HEK293T (cell line): ENCODE results near the gene APOB.

ENCODE experiments used
- CTCF ChIA-PET: fragments of 350-600 bp; formaldehyde crosslinking; extraction: SDS; loops from one replicate; lab custom pipeline; 2021; ENCODE audit warnings: antibody characterized with exemption, inconsistent platforms; lab: Yijun Ruan, JAX
- POLR2A ChIA-PET: fragments of 350-600 bp; formaldehyde crosslinking; extraction: SDS; loops from one replicate; lab custom pipeline; 2020; ENCODE audit warnings: antibody characterized with exemption, inconsistent platforms; lab: Yijun Ruan, JAX
- DNase-seq: peaks from one replicate; pipeline ENCODE4 v3.0.0; 2012; ENCODE audit warnings: mixed read lengths; ENCODE audit errors: extremely low spot score
- BHLHE40 ChIP-seq: fragments of 450-650 bp; IDR thresholded peaks from 2 replicates; pipeline ENCODE4 v1.6.1; 2016; ENCODE audit warnings: mild to moderate bottlenecking, moderate library complexity, borderline replicate concordance
- CTBP1 ChIP-seq: fragments of 450-650 bp; IDR thresholded peaks from 2 replicates; pipeline ENCODE4 v1.6.1; 2016; ENCODE audit warnings: borderline replicate concordance

APOB gene

DNA sequence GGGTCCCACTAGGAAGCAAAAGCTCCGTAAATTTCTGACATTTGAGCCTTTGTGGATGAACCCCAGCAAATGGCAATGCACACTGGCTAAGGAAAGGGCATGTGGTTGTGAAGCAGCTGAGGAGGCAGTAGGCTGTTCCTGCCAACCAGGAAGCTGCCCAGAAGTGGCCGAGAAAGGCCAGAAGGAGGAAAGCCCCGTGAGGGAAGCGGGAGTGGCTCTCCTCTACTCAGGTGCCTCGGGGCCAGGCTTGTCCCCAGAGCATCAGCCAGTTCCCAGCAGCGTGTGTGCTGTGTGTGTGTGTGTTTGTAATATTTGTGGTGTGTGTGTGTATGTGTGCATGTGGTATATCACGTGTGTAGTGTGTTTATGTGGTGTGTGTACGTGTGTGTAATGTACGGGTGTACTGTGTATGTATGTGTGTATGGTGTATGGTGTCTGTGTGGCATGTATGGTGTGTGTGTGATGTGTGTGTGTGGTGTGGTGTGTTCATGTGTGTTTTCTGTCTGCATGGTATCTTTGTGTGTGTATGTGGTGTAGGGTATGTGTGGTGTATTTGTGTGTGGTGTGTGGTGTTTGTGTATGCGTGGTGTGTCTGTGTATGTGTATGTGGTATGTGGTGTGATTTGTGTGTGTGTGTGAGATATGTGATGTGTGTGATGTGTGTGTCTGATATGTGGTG is 90.6 kb downstream of the APOB start:
- CTCF ChIA-PET = no interaction called here
- POLR2A ChIA-PET = interaction anchor here (0.6 kb wide), 1 partner anchor 27 kb away, joined by 3 read pairs; no protein-coding TSS in a partner anchor
- TF ChIP-seq CTBP1 = 0 out of 2 replicates have a peak, but pooled peaks have one; percentile 24
- TF ChIP-seq BHLHE40 = no peak
- no peak for DNase-seq
